A549 (cell line): ENCODE measurements around the gene PPP1R9A.

Source experiments
- CEBPB ChIP-seq, 2 experiments: fragments of >200 bp in 1 of 2; sonication (Bioruptor Twin) in 1 of 2; formaldehyde crosslinking in 1 of 2; IDR thresholded peaks; 2 replicates each; pipeline ENCODE4 v1.6.1; 2012 to 2016
- CHD2 ChIP-seq: fragments of 150-350 bp; IDR thresholded peaks from 2 replicates; pipeline ENCODE4 v1.6.1; 2014; ENCODE audit warnings: low read length; ENCODE audit not compliant: partially characterized antibody
- CTCF ChIP-seq: fragments of >200 bp; sonication (Bioruptor Twin); formaldehyde crosslinking; IDR thresholded peaks from 3 replicates; pipeline ENCODE4 v1.5.1; 2016
- ELK1 ChIP-seq: fragments of 150-350 bp; IDR thresholded peaks from 2 replicates; pipeline ENCODE4 v1.6.1; 2014; ENCODE audit warnings: low read depth, mild to moderate bottlenecking, low read length
- EP300 ChIP-seq, 2 experiments: fragments of >200 bp; sonication (Bioruptor Twin); formaldehyde crosslinking; IDR thresholded peaks; 2 replicates in 1 of 2; 3 replicates in 1 of 2; pipeline ENCODE4 v1.6.1; 2016 to 2017
- JUN ChIP-seq, 2 experiments: fragments of >200 bp; sonication (Bioruptor Twin); formaldehyde crosslinking; IDR thresholded peaks; 2 replicates in 1 of 2; 3 replicates in 1 of 2; pipeline ENCODE4 v1.6.1; 2016 to 2017
- KDM1A ChIP-seq: fragments of 200-600 bp; sonication (generic); IDR thresholded peaks from 2 replicates; pipeline ENCODE4 v1.6.1; 2016; ENCODE audit warnings: low read depth, mild to moderate bottlenecking
- POLR2AphosphoS2 ChIP-seq: conservative IDR thresholded peaks from 2 replicates; pipeline ENCODE4 v1.6.1; 2012; ENCODE audit warnings: low read length, improper control_type of control experiment, inconsistent platforms
- RAD21 ChIP-seq, 2 experiments: fragments of >200 bp in 1 of 2; sonication (Bioruptor Twin) in 1 of 2; formaldehyde crosslinking in 1 of 2; IDR thresholded peaks in 1 of 2; conservative IDR thresholded peaks in 1 of 2; 2 replicates in 1 of 2; 3 replicates in 1 of 2; pipeline ENCODE4 v1.6.1; 2012 to 2018; ENCODE audit warnings: inconsistent platforms in 1 of 2
- REST ChIP-seq: fragments of 200-600 bp; sonication (generic); IDR thresholded peaks from 2 replicates; pipeline ENCODE4 v1.6.1; 2016; ENCODE audit warnings: antibody characterized with exemption, mild to moderate bottlenecking, moderate library complexity
- SMC3 ChIP-seq: fragments of >200 bp; sonication (Bioruptor Twin); formaldehyde crosslinking; IDR thresholded peaks from 3 replicates; pipeline ENCODE4 v1.6.1; 2018; ENCODE audit warnings: inconsistent platforms
- USF2 ChIP-seq: fragments of 450-650 bp; IDR thresholded peaks from 2 replicates; pipeline ENCODE4 v1.6.1; 2014; ENCODE audit warnings: antibody characterized with exemption

DNA sequence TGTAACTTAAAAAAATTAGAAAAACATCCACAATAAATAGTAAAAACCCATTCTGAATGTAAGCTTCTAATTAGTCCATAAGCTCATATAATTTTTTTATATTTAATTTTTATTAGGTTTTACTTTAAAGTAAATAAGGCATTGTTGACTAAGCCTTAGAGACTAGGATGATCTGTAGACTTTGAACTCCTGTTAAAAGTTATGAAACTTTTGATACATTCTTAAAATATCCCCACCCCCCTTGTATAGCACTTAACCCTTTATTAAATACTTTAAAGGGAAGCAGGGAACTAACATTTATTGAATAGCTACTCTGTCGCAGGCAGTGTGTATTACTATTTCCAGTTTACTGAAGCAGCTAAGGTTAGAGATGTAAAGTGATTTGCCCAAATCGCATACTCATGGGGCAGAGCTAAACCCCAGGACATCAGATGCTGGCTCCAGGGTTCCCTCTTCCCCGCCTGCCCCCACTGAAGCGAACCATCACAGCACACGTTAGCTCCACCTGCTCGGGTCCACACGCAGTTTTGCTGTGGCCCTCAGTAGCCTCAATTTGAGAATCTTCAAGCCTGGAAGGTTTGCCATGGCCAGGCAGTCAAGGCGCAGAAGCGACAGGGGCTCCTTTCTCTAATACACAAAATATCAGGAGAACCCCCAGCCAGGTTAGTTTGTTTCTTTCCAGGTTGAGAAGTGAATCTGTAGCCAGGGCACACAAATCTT is 416.2 kb downstream of the PPP1R9A start:
- TF ChIP-seq CTCF (no peak), ELK1 (no peak), SMC3 (no peak), CEBPB (IDR thresholded peaks at IDR 0.05) (no peak; a peak in 2 of 4 replicates), CHD2 (no peak), JUN (IDR thresholded peaks at IDR 0.05) (no peak), KDM1A (no peak), POLR2AphosphoS2 (no peak), RAD21 (conservative IDR thresholded peaks at IDR 0.05 in 1 of 2, IDR thresholded peaks at IDR 0.05 in 1 of 2) (no peak; a peak in 1 of 5 replicates), USF2 (no peak), EP300 (IDR thresholded peaks at IDR 0.05) (no peak), REST (no peak)
